GM12878 (cell line): Measurements from ENCODE around the gene COX7C. TPM values are rescaled to one million over a fixed set of nuclear protein-coding genes. Genes with fewer than 3 reads are reported as not detected.

Experiments used
- ATAC-seq: fragments of 200-7000 bp; cut with Tn5 transposase; 3 replicates; pipeline ENCODE4 v1.9.1; 2020; ENCODE audit warnings: mild to moderate bottlenecking, moderate library complexity
- BruUV-seq: library from RNA; stranded (reverse); fragments of 400-500 nt; replicated peaks from 2 replicates; lab custom pipeline; 2021; lab: Mats Ljungman, UMichigan
- CTCF ChIA-PET: fragments of 300-600 bp; sonication (Branson Sonifier 250); formaldehyde crosslinking; extraction: SDS; loops from one replicate; lab custom pipeline; 2021; ENCODE audit warnings: inconsistent platforms; lab: Yijun Ruan, JAX
- POLR2A ChIA-PET: fragments of 350-600 bp; formaldehyde crosslinking; extraction: SDS; loops from one replicate; lab custom pipeline; 2021; ENCODE audit warnings: inconsistent platforms; lab: Charles Lee
- RAD21 ChIA-PET: fragments of 300-600 bp; sonication (Branson Sonifier 250); formaldehyde crosslinking; loops from one replicate; lab custom pipeline; 2023; ENCODE audit warnings: antibody characterized with exemption; ENCODE audit not compliant: unreplicated experiment; lab: Charles Lee
- SMC1A ChIA-PET: fragments of 300-600 bp; sonication (Branson Sonifier 250); formaldehyde crosslinking; loops from one replicate; lab custom pipeline; 2023; ENCODE audit not compliant: unreplicated experiment, uncharacterized antibody; lab: Charles Lee
- DNase-seq: peaks from one replicate; pipeline ENCODE4 v3.0.0-alpha.2; 2011; ENCODE audit warnings: low read depth, low spot score
- FAIRE-seq: peaks from 3 replicates; lab custom pipeline; 2011; peaks lifted over from hg19 to GRCh38; lab: Jason Lieb, UNC
- H2AFZ ChIP-seq: 2 replicates; pipeline ENCODE4 v1.6.0; 2011; ENCODE audit warnings: low read depth, low read length, control low read depth; ENCODE audit not compliant: control insufficient read depth
- H3K27ac ChIP-seq: 2 replicates; pipeline ENCODE4 v1.5.1; 2011; ENCODE audit warnings: control low read depth; ENCODE audit not compliant: control insufficient read depth, insufficient read depth
- H3K27me3 ChIP-seq, 2 experiments: replicated peaks in 1 of 2; 2 replicates each; pipeline versions ENCODE4 v1.6.0 to v1.6.1; 2011; ENCODE audit warnings: low read length in 1 of 2; ENCODE audit not compliant: control insufficient read depth in 2 of 2, insufficient read depth in 2 of 2
- H3K36me3 ChIP-seq, 2 experiments: 2 replicates each; pipeline ENCODE4 v1.5.1; 2011; ENCODE audit warnings: low read length in 1 of 2; ENCODE audit not compliant: control insufficient read depth in 2 of 2, insufficient read depth in 2 of 2
- H3K4me1 ChIP-seq: 2 replicates; pipeline ENCODE4 v1.6.1; 2011; ENCODE audit warnings: mild to moderate bottlenecking, low read length, moderate library complexity, mixed read lengths; ENCODE audit not compliant: control insufficient read depth, insufficient read depth
- H3K4me2 ChIP-seq: 2 replicates; pipeline ENCODE4 v1.6.0; 2011; ENCODE audit warnings: control low read depth; ENCODE audit not compliant: control insufficient read depth, insufficient read depth
- H3K4me3 ChIP-seq: fragments of 200-600 bp; sonication (generic); 2 replicates; pipeline ENCODE4 v1.5.1; 2016
- H3K79me2 ChIP-seq: 2 replicates; pipeline ENCODE4 v1.6.0; 2011; ENCODE audit warnings: low read length; ENCODE audit not compliant: control insufficient read depth, insufficient read depth
- H3K9ac ChIP-seq: 2 replicates; pipeline ENCODE4 v1.8.0; 2011; ENCODE audit warnings: low read length, control low read depth, mixed read lengths; ENCODE audit not compliant: control insufficient read depth, insufficient read depth
- H3K9me3 ChIP-seq: replicated peaks from 3 replicates; pipeline ENCODE4 v1.5.1; 2011; ENCODE audit warnings: mild to moderate bottlenecking, low read length; ENCODE audit not compliant: control insufficient read depth, insufficient read depth
- H4K20me1 ChIP-seq: 2 replicates; pipeline ENCODE4 v1.6.0; 2011; ENCODE audit not compliant: control insufficient read depth, insufficient read depth
- ASH2L ChIP-seq: fragments of 300-600, 200-600 bp; sonication (generic); IDR thresholded peaks from 2 replicates; pipeline ENCODE4 v1.6.1; 2017; ENCODE audit warnings: low read depth, mild to moderate bottlenecking, borderline replicate concordance
- IKZF1 ChIP-seq: fragments of 450-650 bp; conservative IDR thresholded peaks from 2 replicates; pipeline ENCODE4 v1.6.1; 2017; ENCODE audit warnings: antibody characterized with exemption, mild to moderate bottlenecking
- IKZF2 ChIP-seq, 2 experiments: fragments of 450-650 bp; IDR thresholded peaks; 2 replicates each; pipeline ENCODE4 v1.6.1; 2017; ENCODE audit warnings: mild to moderate bottlenecking in 2 of 2, moderate library complexity in 2 of 2
- JUNB ChIP-seq: IDR thresholded peaks from 2 replicates; pipeline ENCODE4 v1.6.1; 2016; ENCODE audit warnings: antibody characterized with exemption, mild to moderate bottlenecking
- MEF2B ChIP-seq: fragments of 450-650 bp; IDR thresholded peaks from 2 replicates; pipeline ENCODE4 v1.6.1; 2018; ENCODE audit warnings: mild to moderate bottlenecking, moderate library complexity; ENCODE audit not compliant: partially characterized antibody, poor library complexity, severe bottlenecking
- RAD51 ChIP-seq: fragments of 450-650 bp; IDR thresholded peaks from 2 replicates; pipeline ENCODE4 v1.6.1; 2016; ENCODE audit warnings: moderate library complexity, mild to moderate bottlenecking, inconsistent platforms
- RBBP5 ChIP-seq: fragments of 200-600 bp; sonication (generic); conservative IDR thresholded peaks from 2 replicates; pipeline ENCODE4 v1.6.1; 2016
- SIN3A ChIP-seq: IDR thresholded peaks from 2 replicates; pipeline ENCODE4 v1.6.1; 2012; ENCODE audit warnings: low read depth, low read length, improper control_type of control experiment
- TARDBP ChIP-seq: IDR thresholded peaks from 2 replicates; pipeline ENCODE4 v1.6.1; 2016; ENCODE audit warnings: borderline replicate concordance
- YBX1 ChIP-seq: fragments of 450-650 bp; IDR thresholded peaks from 2 replicates; pipeline ENCODE4 v1.6.1; 2016; ENCODE audit warnings: antibody characterized with exemption
- YY1 ChIP-seq: IDR thresholded peaks from 2 replicates; pipeline ENCODE4 v1.6.1; 2011; ENCODE audit warnings: low read depth, mild to moderate bottlenecking, low read length
- ZSCAN29 ChIP-seq: fragments of 450-650 bp; IDR thresholded peaks from 2 replicates; pipeline ENCODE4 v1.6.1; 2017; ENCODE audit warnings: mild to moderate bottlenecking, moderate library complexity
- in situ Hi-C: fragments of 300-500 bp; cut with MboI; formaldehyde crosslinking; loops from 9 replicates; pipeline ENCODE4 v1.14.3; 2018; ENCODE audit warnings: mixed read lengths
- intact Hi-C: fragments of 100-400 bp; cut with micrococcal nuclease; formaldehyde crosslinking; loops from one replicate; pipeline ENCODE4 v1.14.2; 2022; ENCODE audit not compliant: unreplicated experiment
- polyA plus RNA-seq, 11 experiments: library from polyadenylated mRNA; depleted of rRNA in 4 of 11; unstranded in 6 of 11; stranded (reverse) in 5 of 11; fragments of >200 nt; fragmentation: Nextera tagmentation in 4 of 11; fragmentation: Illumina TruSeq in 1 of 11; extraction: Ambion mirVana in 4 of 11; extraction: Trizol in 1 of 11; gene quantifications; 1 replicate in 1 of 11; 2 replicates in 10 of 11; pipeline versions ENCODE4 v1.2.1 to v1.2.3, GENCODE V29; 2011 to 2016; ENCODE audit warnings: inconsistent platforms in 2 of 11, missing spikeins in 2 of 11, low read depth in 1 of 11
- total RNA-seq, 4 experiments: library from RNA; depleted of rRNA in 3 of 4; stranded (reverse); fragments of >200 nt in 3 of 4; fragmentation: Illumina TruSeq in 1 of 4; extraction: Trizol in 1 of 4; gene quantifications; 2 replicates each; pipeline versions ENCODE4 v1.2.1 to v1.2.3, GENCODE V29; 2013 to 2021
- TF ChIP-seq, protein P1 (sequence below): fragments of 450-650 bp; IDR thresholded peaks from 2 replicates; pipeline ENCODE4 v1.6.1; 2017; ENCODE audit warnings: antibody characterized with exemption, mild to moderate bottlenecking, moderate library complexity

The COX7C gene
- total and polyA plus RNA-seq, 10 of the 15 experiments (the other 5 are each of a cell fraction or from before 2014, with no cell fraction given), result 484 to 1,591 (median 883) TPM

DNA sequence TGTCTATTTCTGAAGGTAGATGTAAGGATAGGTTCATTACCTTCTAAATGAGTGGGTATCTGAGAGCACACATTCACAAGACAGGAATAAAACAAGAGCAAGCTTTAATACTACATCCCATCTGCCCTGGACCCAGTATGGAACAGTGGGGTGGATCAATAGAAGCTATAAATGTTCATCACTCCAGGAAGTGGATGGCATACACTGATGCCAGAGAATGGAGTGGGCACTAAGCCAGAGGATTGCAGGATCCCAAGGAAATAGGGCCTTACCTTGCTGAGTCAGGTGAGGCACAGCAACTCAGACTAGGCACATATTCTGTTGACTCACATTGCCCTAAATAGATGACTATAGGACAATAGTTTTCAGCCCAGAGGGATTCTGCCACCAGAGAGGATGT is 21.3 kb upstream of the COX7C start:
- no peaks in the 10 kb centered on the region for H3K79me2 ChIP-seq
- no peak overlapping the region for H3K9ac ChIP-seq
- H3K9me3 ChIP-seq, result no peaks in the 10 kb centered on the region
- CTCF ChIA-PET, result no interaction called here
- RAD21 ChIA-PET, result interaction anchor here (1.2 kb wide), 1 partner anchor 30 kb away, joined by 3 read pairs; no protein-coding TSS in a partner anchor
- POLR2A ChIA-PET, result no interaction called here
- no peak overlapping the region for H3K27ac ChIP-seq
- in situ Hi-C loops (no loop called here), intact Hi-C loops (no loop called here)
- SMC1A ChIA-PET, result no interaction called here
- TF ChIP-seq RBBP5, result no peak
- no peak for TF ChIP-seq IKZF2 (IDR thresholded peaks at IDR 0.05)
- no peak for TF ChIP-seq YY1
- TF ChIP-seq ASH2L, result no peak
- TF ChIP-seq YBX1, result no peak
- no peak for TF ChIP-seq JUNB
- no peak for TF ChIP-seq SIN3A
- TF ChIP-seq IKZF1, result no peak
- no peak for TF ChIP-seq RAD51
- TF ChIP-seq ZSCAN29, result no peak
- TF ChIP-seq TARDBP, result no peak
- TF ChIP-seq, protein P1, sequence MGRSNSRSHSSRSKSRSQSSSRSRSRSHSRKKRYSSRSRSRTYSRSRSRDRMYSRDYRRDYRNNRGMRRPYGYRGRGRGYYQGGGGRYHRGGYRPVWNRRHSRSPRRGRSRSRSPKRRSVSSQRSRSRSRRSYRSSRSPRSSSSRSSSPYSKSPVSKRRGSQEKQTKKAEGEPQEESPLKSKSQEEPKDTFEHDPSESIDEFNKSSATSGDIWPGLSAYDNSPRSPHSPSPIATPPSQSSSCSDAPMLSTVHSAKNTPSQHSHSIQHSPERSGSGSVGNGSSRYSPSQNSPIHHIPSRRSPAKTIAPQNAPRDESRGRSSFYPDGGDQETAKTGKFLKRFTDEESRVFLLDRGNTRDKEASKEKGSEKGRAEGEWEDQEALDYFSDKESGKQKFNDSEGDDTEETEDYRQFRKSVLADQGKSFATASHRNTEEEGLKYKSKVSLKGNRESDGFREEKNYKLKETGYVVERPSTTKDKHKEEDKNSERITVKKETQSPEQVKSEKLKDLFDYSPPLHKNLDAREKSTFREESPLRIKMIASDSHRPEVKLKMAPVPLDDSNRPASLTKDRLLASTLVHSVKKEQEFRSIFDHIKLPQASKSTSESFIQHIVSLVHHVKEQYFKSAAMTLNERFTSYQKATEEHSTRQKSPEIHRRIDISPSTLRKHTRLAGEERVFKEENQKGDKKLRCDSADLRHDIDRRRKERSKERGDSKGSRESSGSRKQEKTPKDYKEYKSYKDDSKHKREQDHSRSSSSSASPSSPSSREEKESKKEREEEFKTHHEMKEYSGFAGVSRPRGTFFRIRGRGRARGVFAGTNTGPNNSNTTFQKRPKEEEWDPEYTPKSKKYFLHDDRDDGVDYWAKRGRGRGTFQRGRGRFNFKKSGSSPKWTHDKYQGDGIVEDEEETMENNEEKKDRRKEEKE, result no peak
- no peak for TF ChIP-seq MEF2B
- no TSS peak for BruUV-seq
- FAIRE-seq (no peak), DNase-seq (no peak), ATAC-seq (no peak)
- H3K36me3 ChIP-seq, result no peaks in the 10 kb centered on the region
- H3K27me3 ChIP-seq, result no peaks in the 10 kb centered on the region; a peak in 1 of 4 replicates
- no peaks in the 10 kb centered on the region for H4K20me1 ChIP-seq
- H2AFZ ChIP-seq, result no peak overlapping the region
- no peaks in the 10 kb centered on the region for H3K4me1 ChIP-seq
- H3K4me2 ChIP-seq, result no peak overlapping the region
- no peak overlapping the region for H3K4me3 ChIP-seq
